GM12878 (cell line): ENCODE results near the gene IL22RA2. TPM values are rescaled to one million over a fixed set of nuclear protein-coding genes. Genes with fewer than 3 reads are reported as not detected.

ENCODE experiments used
- ATAC-seq: fragments of 200-7000 bp; cut with Tn5 transposase; 3 replicates; pipeline ENCODE4 v1.9.1; 2020; ENCODE audit warnings: mild to moderate bottlenecking, moderate library complexity
- BruUV-seq: library from RNA; stranded (reverse); fragments of 400-500 nt; replicated peaks from 2 replicates; lab custom pipeline; 2021; lab: Mats Ljungman, UMichigan
- CTCF ChIA-PET: fragments of 300-600 bp; sonication (Branson Sonifier 250); formaldehyde crosslinking; extraction: SDS; loops from one replicate; lab custom pipeline; 2021; ENCODE audit warnings: inconsistent platforms; lab: Yijun Ruan, JAX
- POLR2A ChIA-PET: fragments of 350-600 bp; formaldehyde crosslinking; extraction: SDS; loops from one replicate; lab custom pipeline; 2021; ENCODE audit warnings: inconsistent platforms; lab: Charles Lee
- RAD21 ChIA-PET: fragments of 300-600 bp; sonication (Branson Sonifier 250); formaldehyde crosslinking; loops from one replicate; lab custom pipeline; 2023; ENCODE audit warnings: antibody characterized with exemption; ENCODE audit not compliant: unreplicated experiment; lab: Charles Lee
- SMC1A ChIA-PET: fragments of 300-600 bp; sonication (Branson Sonifier 250); formaldehyde crosslinking; loops from one replicate; lab custom pipeline; 2023; ENCODE audit not compliant: unreplicated experiment, uncharacterized antibody; lab: Charles Lee
- DNase-seq: peaks from one replicate; pipeline ENCODE4 v3.0.0-alpha.2; 2011; ENCODE audit warnings: low read depth, low spot score
- FAIRE-seq: peaks from 3 replicates; lab custom pipeline; 2011; peaks lifted over from hg19 to GRCh38; lab: Jason Lieb, UNC
- H2AFZ ChIP-seq: 2 replicates; pipeline ENCODE4 v1.6.0; 2011; ENCODE audit warnings: low read depth, low read length, control low read depth; ENCODE audit not compliant: control insufficient read depth
- H3K27ac ChIP-seq: 2 replicates; pipeline ENCODE4 v1.5.1; 2011; ENCODE audit warnings: control low read depth; ENCODE audit not compliant: control insufficient read depth, insufficient read depth
- H3K27me3 ChIP-seq, 2 experiments: replicated peaks in 1 of 2; 2 replicates each; pipeline versions ENCODE4 v1.6.0 to v1.6.1; 2011; ENCODE audit warnings: low read length in 1 of 2; ENCODE audit not compliant: control insufficient read depth in 2 of 2, insufficient read depth in 2 of 2
- H3K36me3 ChIP-seq, 2 experiments: 2 replicates each; pipeline ENCODE4 v1.5.1; 2011; ENCODE audit warnings: low read length in 1 of 2; ENCODE audit not compliant: control insufficient read depth in 2 of 2, insufficient read depth in 2 of 2
- H3K4me1 ChIP-seq: 2 replicates; pipeline ENCODE4 v1.6.1; 2011; ENCODE audit warnings: mild to moderate bottlenecking, low read length, moderate library complexity, mixed read lengths; ENCODE audit not compliant: control insufficient read depth, insufficient read depth
- H3K4me2 ChIP-seq: 2 replicates; pipeline ENCODE4 v1.6.0; 2011; ENCODE audit warnings: control low read depth; ENCODE audit not compliant: control insufficient read depth, insufficient read depth
- H3K4me3 ChIP-seq: fragments of 200-600 bp; sonication (generic); 2 replicates; pipeline ENCODE4 v1.5.1; 2016
- H3K79me2 ChIP-seq: 2 replicates; pipeline ENCODE4 v1.6.0; 2011; ENCODE audit warnings: low read length; ENCODE audit not compliant: control insufficient read depth, insufficient read depth
- H3K9ac ChIP-seq: 2 replicates; pipeline ENCODE4 v1.8.0; 2011; ENCODE audit warnings: low read length, control low read depth, mixed read lengths; ENCODE audit not compliant: control insufficient read depth, insufficient read depth
- H3K9me3 ChIP-seq: replicated peaks from 3 replicates; pipeline ENCODE4 v1.5.1; 2011; ENCODE audit warnings: mild to moderate bottlenecking, low read length; ENCODE audit not compliant: control insufficient read depth, insufficient read depth
- H4K20me1 ChIP-seq: 2 replicates; pipeline ENCODE4 v1.6.0; 2011; ENCODE audit not compliant: control insufficient read depth, insufficient read depth
- CHD2 ChIP-seq: IDR thresholded peaks from 2 replicates; pipeline ENCODE4 v1.6.1; 2011; ENCODE audit warnings: low read depth, low read length, improper control_type of control experiment, borderline replicate concordance
- EED ChIP-seq: sonication (generic); IDR thresholded peaks from 2 replicates; pipeline ENCODE4 v1.6.1; 2016; ENCODE audit warnings: antibody characterized with exemption, low read depth
- EP300 ChIP-seq, 2 experiments: fragments of 150-350 bp in 1 of 2; IDR thresholded peaks; 2 replicates each; pipeline ENCODE4 v1.6.1; 2011 to 2012; ENCODE audit warnings: low read depth in 2 of 2, low read length in 2 of 2, borderline replicate concordance in 1 of 2, improper control_type of control experiment in 1 of 2, inconsistent platforms in 1 of 2; ENCODE audit not compliant: control insufficient read depth in 1 of 2
- LARP7 ChIP-seq: fragments of 450-650 bp; IDR thresholded peaks from 2 replicates; pipeline ENCODE4 v1.6.1; 2017; ENCODE audit warnings: mild to moderate bottlenecking
- POU2F2 ChIP-seq: IDR thresholded peaks from 3 replicates; pipeline ENCODE4 v1.6.1; 2011; ENCODE audit warnings: low read depth, mild to moderate bottlenecking, low read length, borderline replicate concordance
- ZZZ3 ChIP-seq: IDR thresholded peaks from 2 replicates; pipeline ENCODE4 v1.6.1; 2011; ENCODE audit warnings: low read depth; ENCODE audit not compliant: control insufficient read depth, insufficient read length
- WGBS: methylation state at CpG from one replicate; pipeline ENCODE4 v1.1.6; 2016; ENCODE audit warnings: low lambda C conversion rate; ENCODE audit not compliant: insufficient replicate concordance, insufficient coverage; ENCODE audit errors: missing lambda C conversion rate; 5-methylcytosine and 5-hydroxymethylcytosine counted together
- in situ Hi-C: fragments of 300-500 bp; cut with MboI; formaldehyde crosslinking; loops from 9 replicates; pipeline ENCODE4 v1.14.3; 2018; ENCODE audit warnings: mixed read lengths
- intact Hi-C: fragments of 100-400 bp; cut with micrococcal nuclease; formaldehyde crosslinking; loops from one replicate; pipeline ENCODE4 v1.14.2; 2022; ENCODE audit not compliant: unreplicated experiment
- polyA plus RNA-seq, 11 experiments: library from polyadenylated mRNA; depleted of rRNA in 4 of 11; unstranded in 6 of 11; stranded (reverse) in 5 of 11; fragments of >200 nt; fragmentation: Nextera tagmentation in 4 of 11; fragmentation: Illumina TruSeq in 1 of 11; extraction: Ambion mirVana in 4 of 11; extraction: Trizol in 1 of 11; gene quantifications; 1 replicate in 1 of 11; 2 replicates in 10 of 11; pipeline versions ENCODE4 v1.2.1 to v1.2.3, GENCODE V29; 2011 to 2016; ENCODE audit warnings: inconsistent platforms in 2 of 11, missing spikeins in 2 of 11, low read depth in 1 of 11
- total RNA-seq, 4 experiments: library from RNA; depleted of rRNA in 3 of 4; stranded (reverse); fragments of >200 nt in 3 of 4; fragmentation: Illumina TruSeq in 1 of 4; extraction: Trizol in 1 of 4; gene quantifications; 2 replicates each; pipeline versions ENCODE4 v1.2.1 to v1.2.3, GENCODE V29; 2013 to 2021
- TF ChIP-seq, protein P1 (sequence below): IDR thresholded peaks from 2 replicates; pipeline ENCODE4 v1.6.1; 2011; ENCODE audit warnings: low read depth, low read length, improper control_type of control experiment, borderline replicate concordance
- TF ChIP-seq, protein P2 (sequence below): fragments of 450-650 bp; IDR thresholded peaks from 2 replicates; pipeline ENCODE4 v1.6.1; 2016; ENCODE audit warnings: mild to moderate bottlenecking
- TF ChIP-seq, protein P3 (sequence below): fragments of 150-350 bp; IDR thresholded peaks from 2 replicates; pipeline ENCODE4 v1.6.1; 2016; ENCODE audit warnings: low read depth, low read length
- TF ChIP-seq, protein P4 (sequence below): fragments of 450-650 bp; formaldehyde crosslinking; IDR thresholded peaks from 2 replicates; pipeline ENCODE4 v1.4.0; 2022; ENCODE audit warnings: mild to moderate bottlenecking, moderate library complexity

IL22RA2 gene
- total and polyA plus RNA-seq, 10 of the 15 experiments (the other 5 are each of a cell fraction or from before 2014, with no cell fraction given), result 0.05 to 0.22 (median 0.09) TPM; not detected in 3

DNA sequence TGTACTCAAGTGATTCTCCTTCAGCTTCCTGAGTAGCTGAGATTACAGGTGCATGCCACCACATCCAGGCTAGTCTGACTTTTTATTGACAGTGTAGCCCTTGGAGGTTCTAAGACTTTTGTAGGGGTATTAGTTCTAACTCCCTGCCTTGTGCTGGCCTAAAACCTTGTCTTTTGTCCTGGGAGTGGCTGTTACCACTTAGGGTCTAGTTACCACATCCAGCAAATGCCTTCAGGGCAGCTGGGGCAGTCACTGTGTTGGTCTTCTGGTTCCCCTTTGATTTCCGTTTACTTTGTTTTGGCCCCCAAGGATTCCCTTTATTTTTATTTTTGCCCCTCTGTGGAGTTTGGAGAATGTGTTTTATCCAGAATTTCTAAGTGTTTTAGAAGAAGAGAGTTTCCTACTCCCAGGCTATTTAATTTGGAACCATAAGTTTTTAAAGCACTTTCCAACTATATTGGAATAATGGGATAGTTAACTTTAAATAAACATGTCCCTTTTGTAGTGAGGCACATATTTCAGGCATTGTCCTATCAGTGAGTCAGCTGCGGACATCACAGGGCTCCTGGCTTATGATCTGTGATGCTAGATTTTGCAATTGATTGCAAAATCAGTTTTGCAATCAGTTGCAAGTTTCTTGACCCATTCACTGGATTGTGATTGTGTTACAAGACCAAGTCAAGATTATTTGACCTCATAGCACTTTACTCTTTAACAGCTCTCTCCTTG is 25.0 kb downstream of the IL22RA2 start (continued):
- TF ChIP-seq, protein P1, sequence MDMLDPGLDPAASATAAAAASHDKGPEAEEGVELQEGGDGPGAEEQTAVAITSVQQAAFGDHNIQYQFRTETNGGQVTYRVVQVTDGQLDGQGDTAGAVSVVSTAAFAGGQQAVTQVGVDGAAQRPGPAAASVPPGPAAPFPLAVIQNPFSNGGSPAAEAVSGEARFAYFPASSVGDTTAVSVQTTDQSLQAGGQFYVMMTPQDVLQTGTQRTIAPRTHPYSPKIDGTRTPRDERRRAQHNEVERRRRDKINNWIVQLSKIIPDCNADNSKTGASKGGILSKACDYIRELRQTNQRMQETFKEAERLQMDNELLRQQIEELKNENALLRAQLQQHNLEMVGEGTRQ, result no peak
- no peak for TF ChIP-seq ZZZ3
- TF ChIP-seq, protein P2, sequence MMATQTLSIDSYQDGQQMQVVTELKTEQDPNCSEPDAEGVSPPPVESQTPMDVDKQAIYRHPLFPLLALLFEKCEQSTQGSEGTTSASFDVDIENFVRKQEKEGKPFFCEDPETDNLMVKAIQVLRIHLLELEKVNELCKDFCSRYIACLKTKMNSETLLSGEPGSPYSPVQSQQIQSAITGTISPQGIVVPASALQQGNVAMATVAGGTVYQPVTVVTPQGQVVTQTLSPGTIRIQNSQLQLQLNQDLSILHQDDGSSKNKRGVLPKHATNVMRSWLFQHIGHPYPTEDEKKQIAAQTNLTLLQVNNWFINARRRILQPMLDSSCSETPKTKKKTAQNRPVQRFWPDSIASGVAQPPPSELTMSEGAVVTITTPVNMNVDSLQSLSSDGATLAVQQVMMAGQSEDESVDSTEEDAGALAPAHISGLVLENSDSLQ, result no peak
- TF ChIP-seq EP300 (IDR thresholded peaks at IDR 0.05; ENCODE audit: borderline replicate concordance in 1 of 2, control insufficient read depth in 1 of 2, low read depth in 2 of 2, low read length in 2 of 2), result no peak
- TF ChIP-seq, all 136 proteins: peak for 0

DNA sequence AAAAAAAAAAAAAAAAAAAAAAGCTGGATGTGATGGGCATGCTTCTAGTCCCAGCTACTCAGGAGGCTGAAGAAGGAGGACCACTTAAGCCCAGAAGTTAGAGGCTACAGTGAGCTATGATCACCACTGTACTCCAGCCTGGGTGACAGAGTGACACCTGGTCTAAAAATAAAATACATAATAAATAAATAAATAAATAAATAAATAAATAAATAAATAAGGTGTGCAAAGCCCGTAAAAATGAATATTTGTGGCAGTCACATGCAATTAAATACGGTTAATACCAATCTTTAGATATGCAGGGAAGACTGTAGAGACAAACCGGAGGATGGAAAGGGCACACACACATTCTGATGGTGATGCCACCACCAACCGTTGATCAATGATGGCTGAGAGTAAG is 26.2 kb downstream of the IL22RA2 start:
- ATAC-seq (no peak), FAIRE-seq (no peak), DNase-seq (no peak)
- ChIA-PET SMC1A (interaction anchor here (0.6 to 1.3 kb wide), 2 partner anchors 9 to 15 kb away, joined by 3 to 4 read pairs; no protein-coding TSS in a partner anchor), POLR2A (interaction anchor here (0.5 to 1.0 kb wide), 2 partner anchors 14 to 46 kb away, joined by 3 to 5 read pairs; no protein-coding TSS in a partner anchor), CTCF (no interaction called here), RAD21 (interaction anchor here (1.0 kb wide), 1 partner anchor 24 kb away, joined by 4 read pairs; no protein-coding TSS in a partner anchor)
- Histone ChIP-seq H3K9ac (no peak overlapping the region), H3K4me1 (no peaks in the 10 kb centered on the region), H3K4me2 (no peak overlapping the region), H2AFZ (no peak overlapping the region), H4K20me1 (no peaks in the 10 kb centered on the region), H3K27ac (no peak overlapping the region), H3K4me3 (no peak overlapping the region), H3K36me3 (no peaks in the 10 kb centered on the region), H3K27me3 (no peaks in the 10 kb centered on the region), H3K9me3 (no peaks in the 10 kb centered on the region; the same call in none of the 3 replicates), H3K79me2 (no peaks in the 10 kb centered on the region)
- intact Hi-C loops (no loop called here), in situ Hi-C loops (no loop called here)
- BruUV-seq, result no TSS peak
- WGBS, result 88% methylated on average over 4 of the region's 4 CpGs
- TF ChIP-seq EED (no peak), EP300 (IDR thresholded peaks at IDR 0.05; ENCODE audit: borderline replicate concordance in 1 of 2, control insufficient read depth in 1 of 2, low read depth in 2 of 2, low read length in 2 of 2) (no peak), POU2F2 (no peak), CHD2 (no peak), LARP7 (no peak)
- TF ChIP-seq, protein P3, sequence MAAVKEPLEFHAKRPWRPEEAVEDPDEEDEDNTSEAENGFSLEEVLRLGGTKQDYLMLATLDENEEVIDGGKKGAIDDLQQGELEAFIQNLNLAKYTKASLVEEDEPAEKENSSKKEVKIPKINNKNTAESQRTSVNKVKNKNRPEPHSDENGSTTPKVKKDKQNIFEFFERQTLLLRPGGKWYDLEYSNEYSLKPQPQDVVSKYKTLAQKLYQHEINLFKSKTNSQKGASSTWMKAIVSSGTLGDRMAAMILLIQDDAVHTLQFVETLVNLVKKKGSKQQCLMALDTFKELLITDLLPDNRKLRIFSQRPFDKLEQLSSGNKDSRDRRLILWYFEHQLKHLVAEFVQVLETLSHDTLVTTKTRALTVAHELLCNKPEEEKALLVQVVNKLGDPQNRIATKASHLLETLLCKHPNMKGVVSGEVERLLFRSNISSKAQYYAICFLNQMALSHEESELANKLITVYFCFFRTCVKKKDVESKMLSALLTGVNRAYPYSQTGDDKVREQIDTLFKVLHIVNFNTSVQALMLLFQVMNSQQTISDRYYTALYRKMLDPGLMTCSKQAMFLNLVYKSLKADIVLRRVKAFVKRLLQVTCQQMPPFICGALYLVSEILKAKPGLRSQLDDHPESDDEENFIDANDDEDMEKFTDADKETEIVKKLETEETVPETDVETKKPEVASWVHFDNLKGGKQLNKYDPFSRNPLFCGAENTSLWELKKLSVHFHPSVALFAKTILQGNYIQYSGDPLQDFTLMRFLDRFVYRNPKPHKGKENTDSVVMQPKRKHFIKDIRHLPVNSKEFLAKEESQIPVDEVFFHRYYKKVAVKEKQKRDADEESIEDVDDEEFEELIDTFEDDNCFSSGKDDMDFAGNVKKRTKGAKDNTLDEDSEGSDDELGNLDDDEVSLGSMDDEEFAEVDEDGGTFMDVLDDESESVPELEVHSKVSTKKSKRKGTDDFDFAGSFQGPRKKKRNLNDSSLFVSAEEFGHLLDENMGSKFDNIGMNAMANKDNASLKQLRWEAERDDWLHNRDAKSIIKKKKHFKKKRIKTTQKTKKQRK, result no peak
- TF ChIP-seq, protein P4, sequence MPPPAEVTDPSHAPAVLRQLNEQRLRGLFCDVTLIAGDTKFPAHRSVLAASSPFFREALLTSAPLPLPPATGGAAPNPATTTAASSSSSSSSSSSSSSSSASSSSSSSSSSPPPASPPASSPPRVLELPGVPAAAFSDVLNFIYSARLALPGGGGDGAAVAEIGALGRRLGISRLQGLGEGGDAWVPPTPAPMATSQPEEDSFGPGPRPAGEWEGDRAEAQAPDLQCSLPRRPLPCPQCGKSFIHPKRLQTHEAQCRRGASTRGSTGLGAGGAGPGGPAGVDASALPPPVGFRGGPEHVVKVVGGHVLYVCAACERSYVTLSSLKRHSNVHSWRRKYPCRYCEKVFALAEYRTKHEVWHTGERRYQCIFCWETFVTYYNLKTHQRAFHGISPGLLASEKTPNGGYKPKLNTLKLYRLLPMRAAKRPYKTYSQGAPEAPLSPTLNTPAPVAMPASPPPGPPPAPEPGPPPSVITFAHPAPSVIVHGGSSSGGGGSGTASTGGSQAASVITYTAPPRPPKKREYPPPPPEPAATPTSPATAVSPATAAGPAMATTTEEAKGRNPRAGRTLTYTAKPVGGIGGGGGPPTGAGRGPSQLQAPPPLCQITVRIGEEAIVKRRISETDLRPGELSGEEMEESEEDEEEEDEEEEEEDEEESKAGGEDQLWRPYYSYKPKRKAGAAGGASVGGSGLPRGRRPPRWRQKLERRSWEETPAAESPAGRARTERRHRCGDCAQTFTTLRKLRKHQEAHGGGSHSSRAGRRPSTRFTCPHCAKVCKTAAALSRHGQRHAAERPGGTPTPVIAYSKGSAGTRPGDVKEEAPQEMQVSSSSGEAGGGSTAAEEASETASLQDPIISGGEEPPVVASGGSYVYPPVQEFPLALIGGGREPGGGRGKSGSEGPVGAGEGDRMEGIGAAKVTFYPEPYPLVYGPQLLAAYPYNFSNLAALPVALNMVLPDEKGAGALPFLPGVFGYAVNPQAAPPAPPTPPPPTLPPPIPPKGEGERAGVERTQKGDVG, result no peak
- TF ChIP-seq, protein P1, result no peak
